Measurements from ENCODE around the gene ZNF772.

Gene ZNF772

GRCh38 chr19:57441979-57442752 is 35.2 kb downstream of the ZNF772 start:
- no peak overlapping the region for H2AFZ ChIP-seq (ENCODE audit: insufficient read depth, low read length, poor library complexity)
- H3K23ac ChIP-seq (ENCODE audit: low read length), result no peak overlapping the region
- no peak overlapping the region for H3K4me2 ChIP-seq (ENCODE audit: low read length)
- no peak overlapping the region for H3K9ac ChIP-seq (ENCODE audit: low read length)
- no peak overlapping the region for H4K12ac ChIP-seq (ENCODE audit: low read depth, low read length)
- H4K8ac ChIP-seq (ENCODE audit: low read depth, low read length), result no peak overlapping the region
- no peaks in the 10 kb centered on the region for H3K79me1 ChIP-seq (ENCODE audit: low read length)
- no peak overlapping the region for H3K14ac ChIP-seq (ENCODE audit: low read length)
- H2BK5ac ChIP-seq (ENCODE audit: low read depth, low read length, poor library complexity), result no peak overlapping the region
- H4K91ac ChIP-seq (ENCODE audit: low read depth, low read length), result no peak overlapping the region
- H2BK12ac ChIP-seq (ENCODE audit: low read length), result no peak overlapping the region
- no peaks in the 10 kb centered on the region for H3K4me1 ChIP-seq (ENCODE audit: control insufficient read depth in 1 of 2, insufficient read depth in 2 of 2, low read length in 2 of 2)
- no peaks in the 10 kb centered on the region for H3K27me3 ChIP-seq (ENCODE audit: insufficient read depth, low read length)
- no peak overlapping the region for H2AK5ac ChIP-seq (ENCODE audit: low read length)
- WGBS (ENCODE audit: extremely low coverage, insufficient coverage, insufficient read length), result no CpG with 5 or more reads among the region's 7 CpGs
- no peak overlapping the region for H3K4ac ChIP-seq (ENCODE audit: low read depth, low read length)
- H3K4me3 ChIP-seq (ENCODE audit: low read depth, low read length), result no peak overlapping the region
- H3K27ac ChIP-seq (ENCODE audit: low read depth, low read length), result no peak overlapping the region
- H2BK120ac ChIP-seq (ENCODE audit: insufficient read depth, low read length, poor library complexity), result no peak overlapping the region
- H3K36me3 ChIP-seq (ENCODE audit: control insufficient read depth in 1 of 2, insufficient read depth in 2 of 2, low read length in 2 of 2), result peaks cover 7 to 20% of the 10 kb centered on the region in 2 experiments
- DNase-seq, result no peak
- H3K79me2 ChIP-seq (ENCODE audit: control insufficient read depth, insufficient read depth, low read length, poor library complexity), result no peaks in the 10 kb centered on the region
- H3K18ac ChIP-seq (ENCODE audit: low read length), result no peak overlapping the region
- peaks cover 6% of the 10 kb centered on the region for H3K9me3 ChIP-seq (ENCODE audit: insufficient read depth, low read depth, low read length)

- no CpG with 5 or more reads among the region's 9 CpGs for WGBS (ENCODE audit: extremely low coverage, insufficient coverage, insufficient read length)
- peaks cover 10% of the 10 kb centered on the region for H3K79me2 ChIP-seq (ENCODE audit: control insufficient read depth, insufficient read depth, low read length, poor library complexity)
Observed at GRCh38 chr19:57438925-57439324, 38.4 kb downstream of the ZNF772 start.

GRCh38 chr19:57437931-57438330 is 39.4 kb downstream of the ZNF772 start:
- Histone ChIP-seq H4K12ac (ENCODE audit: low read depth, low read length) (no peak overlapping the region), H3K9ac (ENCODE audit: low read length) (no peak overlapping the region), H3K9me3 (ENCODE audit: insufficient read depth, low read depth, low read length) (peaks cover under 1% of the 10 kb centered on the region), H3K79me1 (ENCODE audit: low read length) (peaks cover 6% of the 10 kb centered on the region), H3K4me3 (ENCODE audit: low read depth, low read length) (no peak overlapping the region), H3K14ac (ENCODE audit: low read length) (no peak overlapping the region), H3K79me2 (ENCODE audit: control insufficient read depth, insufficient read depth, low read length, poor library complexity) (peaks cover 10% of the 10 kb centered on the region), H2AK5ac (ENCODE audit: low read length) (no peak overlapping the region), H3K27me3 (ENCODE audit: insufficient read depth, low read length) (no peaks in the 10 kb centered on the region), H2AFZ (ENCODE audit: insufficient read depth, low read length, poor library complexity) (no peak overlapping the region), H3K4me2 (ENCODE audit: low read length) (no peak overlapping the region), H3K27ac (ENCODE audit: low read depth, low read length) (no peak overlapping the region), H2BK5ac (ENCODE audit: low read depth, low read length, poor library complexity) (no peak overlapping the region), H4K8ac (ENCODE audit: low read depth, low read length) (no peak overlapping the region), H3K4ac (ENCODE audit: low read depth, low read length) (no peak overlapping the region), H2BK120ac (ENCODE audit: insufficient read depth, low read length, poor library complexity) (no peak overlapping the region), H2BK12ac (ENCODE audit: low read length) (no peak overlapping the region), H3K36me3 (ENCODE audit: control insufficient read depth in 1 of 2, insufficient read depth in 2 of 2, low read length in 2 of 2) (peaks cover under 1 to 4% of the 10 kb centered on the region in 2 experiments), H3K18ac (ENCODE audit: low read length) (no peak overlapping the region), H3K23ac (ENCODE audit: low read length) (no peak overlapping the region), H3K4me1 (ENCODE audit: control insufficient read depth in 1 of 2, insufficient read depth in 2 of 2, low read length in 2 of 2) (peaks cover 6 to 9% of the 10 kb centered on the region in 2 experiments), H4K91ac (ENCODE audit: low read depth, low read length) (no peak overlapping the region)
- WGBS (ENCODE audit: extremely low coverage, insufficient coverage, insufficient read length), result no CpG with 5 or more reads among the region's 4 CpGs
- no peak for DNase-seq

More at GRCh38 chr19:57438925-57439324, 38.4 kb downstream of the ZNF772 start:
- Histone ChIP-seq H4K12ac (ENCODE audit: low read depth, low read length) (no peak overlapping the region), H3K36me3 (ENCODE audit: control insufficient read depth in 1 of 2, insufficient read depth in 2 of 2, low read length in 2 of 2) (peaks cover 7 to 12% of the 10 kb centered on the region in 2 experiments), H3K18ac (ENCODE audit: low read length) (no peak overlapping the region), H3K4ac (ENCODE audit: low read depth, low read length) (no peak overlapping the region), H2AK5ac (ENCODE audit: low read length) (no peak overlapping the region), H3K9me3 (ENCODE audit: insufficient read depth, low read depth, low read length) (peaks cover 6% of the 10 kb centered on the region), H3K27me3 (ENCODE audit: insufficient read depth, low read length) (no peaks in the 10 kb centered on the region), H3K4me1 (ENCODE audit: control insufficient read depth in 1 of 2, insufficient read depth in 2 of 2, low read length in 2 of 2) (peaks cover 6 to 9% of the 10 kb centered on the region in 2 experiments), H2BK5ac (ENCODE audit: low read depth, low read length, poor library complexity) (no peak overlapping the region), H3K9ac (ENCODE audit: low read length) (no peak overlapping the region), H3K4me2 (ENCODE audit: low read length) (no peak overlapping the region), H4K91ac (ENCODE audit: low read depth, low read length) (no peak overlapping the region), H3K14ac (ENCODE audit: low read length) (no peak overlapping the region), H3K27ac (ENCODE audit: low read depth, low read length) (no peak overlapping the region), H2AFZ (ENCODE audit: insufficient read depth, low read length, poor library complexity) (no peak overlapping the region), H3K4me3 (ENCODE audit: low read depth, low read length) (no peak overlapping the region), H3K79me1 (ENCODE audit: low read length) (peaks cover 6% of the 10 kb centered on the region), H2BK120ac (ENCODE audit: insufficient read depth, low read length, poor library complexity) (no peak overlapping the region), H3K23ac (ENCODE audit: low read length) (no peak overlapping the region), H4K8ac (ENCODE audit: low read depth, low read length) (no peak overlapping the region), H2BK12ac (ENCODE audit: low read length) (no peak overlapping the region)
- no peak for DNase-seq

- no peak overlapping the region for H3K14ac ChIP-seq (ENCODE audit: low read length)
- H3K79me2 ChIP-seq (ENCODE audit: control insufficient read depth, insufficient read depth, low read length, poor library complexity), result peaks cover 10% of the 10 kb centered on the region
- H2AK5ac ChIP-seq (ENCODE audit: low read length), result no peak overlapping the region
- no peak overlapping the region for H3K18ac ChIP-seq (ENCODE audit: low read length)
- no peaks in the 10 kb centered on the region for H3K9me3 ChIP-seq (ENCODE audit: insufficient read depth, low read depth, low read length)
- H3K79me1 ChIP-seq (ENCODE audit: low read length), result peaks cover 6% of the 10 kb centered on the region
- no peak overlapping the region for H2BK5ac ChIP-seq (ENCODE audit: low read depth, low read length, poor library complexity)
- no peak overlapping the region for H3K23ac ChIP-seq (ENCODE audit: low read length)
- H3K27me3 ChIP-seq (ENCODE audit: insufficient read depth, low read length), result no peaks in the 10 kb centered on the region
- H3K9ac ChIP-seq (ENCODE audit: low read length), result no peak overlapping the region
- H3K4ac ChIP-seq (ENCODE audit: low read depth, low read length), result peak overlapping the region; percentile 82
- peak overlapping the region; percentile 47 for H4K8ac ChIP-seq (ENCODE audit: low read depth, low read length)
- peaks cover 0 to 4% of the 10 kb centered on the region in 2 experiments for H3K36me3 ChIP-seq (ENCODE audit: control insufficient read depth in 1 of 2, insufficient read depth in 2 of 2, low read length in 2 of 2)
- H3K4me1 ChIP-seq (ENCODE audit: control insufficient read depth in 1 of 2, insufficient read depth in 2 of 2, low read length in 2 of 2), result peaks cover 6 to 9% of the 10 kb centered on the region in 2 experiments
- no peak overlapping the region for H3K27ac ChIP-seq (ENCODE audit: low read depth, low read length)
- H3K4me2 ChIP-seq (ENCODE audit: low read length), result peak overlapping the region; percentile 75
- WGBS (ENCODE audit: extremely low coverage, insufficient coverage, insufficient read length), result no CpG with 5 or more reads among the region's 1 CpG
- H2AFZ ChIP-seq (ENCODE audit: insufficient read depth, low read length, poor library complexity), result no peak overlapping the region
- DNase-seq, result no peak
- no peak overlapping the region for H3K4me3 ChIP-seq (ENCODE audit: low read depth, low read length)
- no peak overlapping the region for H2BK12ac ChIP-seq (ENCODE audit: low read length)
- no peak overlapping the region for H2BK120ac ChIP-seq (ENCODE audit: insufficient read depth, low read length, poor library complexity)
- H4K91ac ChIP-seq (ENCODE audit: low read depth, low read length), result no peak overlapping the region
- H4K12ac ChIP-seq (ENCODE audit: low read depth, low read length), result peak overlapping the region; percentile 49
Observed at GRCh38 chr19:57436417-57436816, 40.9 kb downstream of the ZNF772 start.

Data from trophoblast cell (in vitro differentiated cells and primary cell).